Left cardiac atrium (tissue), 4 donors: ENCODE results near the gene POFUT1. TPM values are rescaled to one million over a fixed set of nuclear protein-coding genes. Genes with fewer than 3 reads are reported as not detected.
"Not testable (repeated sequence)": the region's sequence is repeated elsewhere in the genome, so short reads cannot be mapped to it uniquely, and the experiment has no call there.

Experiments
- ATAC-seq, 2 donors: fragments of 200-7000 bp; cut with Tn5 transposase; one replicate each; pipeline ENCODE4 v1.9.1; 2020; ENCODE audit warnings: mild to moderate bottlenecking in 2 of 2, moderate library complexity in 2 of 2
- DNase-seq: peaks from one replicate; pipeline ENCODE4 v3.0.0-alpha.2; 2020
- intact Hi-C, 2 donors: fragments of 100-400 bp; cut with DNase I; formaldehyde crosslinking; loops; one replicate each; pipeline versions ENCODE4 v1.14.1 to v1.15.1; 2022 to 2023
- total RNA-seq, 2 donors: library from RNA; stranded (reverse); fragmentation: NEBNext Ultra II Directional; extraction: Animal tissue kit (Norgen Biotek cat#: 25700); gene quantifications; one replicate each; pipeline ENCODE4 v1.2.1, GENCODE V29; 2021
- donor health status: DM: no; HTN: yes; CAD: no.
- donor health status: DM: no; HTN: yes; CAD: no; lungs with severe emphysema.
- donor health status: DM: yes; HTN: yes; CAD: no.
- donor health status: Dilated cardiomyopathy.

The POFUT1 gene
- total RNA-seq, 2 donors from 2014 or later: 25.5 to 28.6 TPM

- DNase-seq (no peak), ATAC-seq (no peak)
- intact Hi-C loops: no loop called here
These were observed 40.4 kb downstream of the POFUT1 start for GRCh38 chr20:32248043-32248442.

DNA sequence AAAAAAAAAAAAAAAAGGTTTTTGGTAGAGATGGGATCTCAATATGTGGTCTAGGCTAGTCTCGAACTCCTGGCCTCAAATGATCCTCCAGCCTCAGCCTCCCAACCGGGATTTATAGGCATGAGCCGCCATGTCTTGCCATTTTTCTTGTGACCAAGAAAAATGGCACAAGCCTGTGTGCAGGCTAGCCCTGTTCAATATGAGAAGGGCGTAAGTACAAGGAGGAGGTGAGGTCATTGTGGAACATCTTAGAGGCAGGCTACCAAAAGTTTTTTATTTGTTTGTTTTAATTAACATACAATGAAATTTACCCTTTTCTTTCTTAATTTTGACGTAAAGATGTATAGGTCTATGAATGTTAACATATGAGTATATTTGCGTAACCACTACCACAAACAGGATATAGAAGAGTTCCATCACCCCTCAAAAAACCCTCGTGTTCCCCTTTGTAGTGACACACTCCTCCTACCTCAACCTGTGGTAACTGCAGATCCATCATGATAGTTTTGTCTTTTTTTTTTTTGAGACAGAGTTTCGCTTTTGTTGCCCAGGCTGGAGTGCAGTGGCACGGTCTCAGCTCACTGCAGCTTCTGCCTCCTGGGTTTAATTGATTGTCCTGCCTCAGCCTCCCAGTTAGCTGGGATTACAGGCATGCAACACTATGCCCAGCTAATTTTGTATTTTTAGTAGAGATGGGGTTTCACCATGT is 41.5 kb downstream of the POFUT1 start:
- ATAC-seq (no peak), DNase-seq (no peak)
- intact Hi-C loops: no loop called here

- DNase-seq (no peak), ATAC-seq (no peak)
- intact Hi-C loops: no loop called here
These were observed 43.8 kb downstream of the POFUT1 start for GRCh38 chr20:32251470-32251869.

DNA sequence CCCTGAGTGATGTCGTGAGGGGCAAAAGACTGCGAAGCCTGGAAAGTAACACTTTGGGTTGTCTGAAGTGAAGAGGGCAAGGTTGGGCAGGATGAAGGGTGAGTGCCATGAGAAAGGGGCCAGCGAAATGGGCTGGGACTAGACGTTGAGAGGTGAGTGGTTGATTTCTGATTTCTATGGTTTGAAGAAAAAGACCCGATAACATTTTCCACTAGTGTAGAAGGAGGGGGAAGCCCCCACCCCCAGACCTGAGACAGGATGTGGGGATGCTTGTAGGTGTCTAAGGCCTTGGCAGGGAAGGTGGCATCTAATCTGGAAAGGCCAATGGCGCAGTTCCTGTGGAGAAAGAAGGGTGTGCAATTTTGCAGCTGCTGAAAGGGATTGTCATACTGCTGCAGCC is 44.5 kb downstream of the POFUT1 start:
- intact Hi-C loops: no loop called here
- no peak for DNase-seq
- no peak for ATAC-seq

GRCh38 chr20:32260973-32261372 is 53.3 kb downstream of the POFUT1 start:
- DNase-seq, ATAC-seq, intact Hi-C loops: not testable (repeated sequence)

- intact Hi-C loops: no loop called here
- no peak for ATAC-seq
These were observed 54.0 kb downstream of the POFUT1 start for GRCh38 chr20:32261644-32262043.

DNA sequence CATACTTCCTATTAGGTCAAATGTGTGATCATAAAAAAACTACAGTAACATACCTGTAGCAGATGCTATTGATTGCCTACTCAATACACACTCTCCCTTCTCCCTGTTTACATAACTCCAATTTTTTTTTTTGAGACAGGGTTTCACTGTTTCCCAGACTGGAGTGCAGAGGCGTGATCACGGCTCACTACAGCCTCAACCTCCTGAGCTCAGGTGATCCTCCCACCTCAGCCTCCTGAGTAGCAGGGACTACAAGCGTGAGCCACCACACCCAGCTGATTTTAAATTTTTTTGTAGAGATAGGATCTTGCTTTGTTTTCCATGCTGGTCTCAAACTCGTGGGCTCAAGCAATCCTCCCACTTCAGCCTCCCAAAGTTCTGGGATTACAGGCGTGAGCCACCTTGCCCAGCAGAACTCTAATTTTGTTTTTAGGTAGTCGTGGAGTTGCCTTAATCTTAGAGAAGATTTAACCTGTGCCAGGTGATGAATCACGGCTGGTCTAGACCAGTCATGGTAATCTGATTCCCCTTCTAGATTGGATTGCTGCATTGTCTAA is 55.8 kb downstream of the POFUT1 start:
- DNase-seq: no peak

More at GRCh38 chr20:32261644-32262043, 54.0 kb downstream of the POFUT1 start:
- no peak for DNase-seq

GRCh38 chr20:32271620-32272019 is 63.9 kb downstream of the POFUT1 start:
- intact Hi-C loops: no loop called here
- no peak for ATAC-seq
- DNase-seq: no peak

More for the DNA sequence above, 55.8 kb downstream of the POFUT1 start:
- intact Hi-C loops: no loop called here
- no peak for ATAC-seq

DNA sequence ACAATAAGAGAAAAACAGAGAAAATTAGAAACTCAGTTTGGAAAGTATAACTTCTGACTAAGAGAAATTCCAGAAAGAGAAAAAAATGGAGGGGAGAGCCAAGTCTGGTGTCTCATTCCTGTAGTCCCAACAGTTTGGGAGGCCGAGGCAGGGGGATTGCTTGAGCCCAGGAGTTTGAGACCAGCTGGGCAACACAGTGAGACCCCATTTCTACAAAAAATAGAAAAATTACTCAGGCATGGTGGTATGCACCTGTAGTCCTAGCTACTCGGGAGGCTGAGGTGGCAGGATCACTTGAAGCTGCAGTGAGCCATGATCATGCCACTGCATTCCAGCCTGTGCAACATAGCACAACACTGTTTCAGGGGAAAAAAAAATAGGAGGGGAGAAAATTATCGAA is 66.7 kb downstream of the POFUT1 start:
- ATAC-seq (no peak), DNase-seq (no peak)
- intact Hi-C loops: no loop called here

DNA sequence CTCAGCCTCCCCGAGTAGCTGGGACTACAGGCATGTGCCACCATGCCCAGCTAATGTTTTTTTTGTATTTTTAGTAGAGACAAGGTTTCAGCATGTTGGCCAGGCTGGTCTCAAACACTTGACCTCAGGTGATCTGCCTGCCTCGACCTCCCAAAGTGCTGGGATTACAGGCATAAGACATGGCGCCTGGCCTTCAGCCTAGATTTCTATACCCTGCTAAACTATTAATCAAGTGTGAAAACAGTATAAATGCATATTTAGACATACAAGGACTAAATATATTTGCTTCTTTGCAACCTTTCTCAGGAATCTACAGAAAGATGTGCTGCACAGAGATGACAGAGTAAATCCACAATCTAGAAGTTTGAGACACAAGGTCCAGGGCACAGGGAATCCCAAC is 67.5 kb downstream of the POFUT1 start:
- DNase-seq, ATAC-seq, intact Hi-C loops: not testable (repeated sequence)

- peak; percentile 91 for DNase-seq
- peak; percentile 95 to 98 for ATAC-seq
- intact Hi-C loops: no loop called here
These were observed 69.9 kb downstream of the POFUT1 start, which contains the start of gene KIF3B for GRCh38 chr20:32277361-32278198. Gene KIF3B, plus strand, starts transcription at chr20:32277651. Its CDS starts 32,127 bp downstream, at chr20:32309778.

- no peak for DNase-seq
- intact Hi-C loops: no loop called here
- ATAC-seq: peak in 1 of 2 donors; percentile 16
These were observed 70.5 kb downstream of the POFUT1 start for GRCh38 chr20:32278199-32278643.

DNA sequence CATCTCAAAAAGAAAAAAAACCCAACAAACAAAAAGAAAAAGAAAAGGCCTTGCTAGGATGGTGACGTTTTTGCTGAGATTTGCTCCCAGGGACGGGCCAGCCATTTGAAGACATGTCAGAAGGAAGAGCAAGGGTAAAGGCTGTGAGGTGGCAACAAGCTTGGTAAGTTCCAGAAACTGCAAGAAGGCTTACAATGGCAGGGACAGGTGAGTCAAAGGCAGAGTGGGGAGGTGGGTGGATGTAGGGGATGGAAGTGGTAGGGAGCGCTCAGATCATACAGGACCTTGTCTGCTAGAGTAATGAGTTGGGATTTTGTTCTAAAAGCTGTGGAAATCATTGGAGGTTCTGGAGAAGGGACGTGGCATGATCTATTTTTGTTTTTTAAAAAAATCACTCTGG is 74.0 kb downstream of the POFUT1 start:
- intact Hi-C loops: loop anchor here in 1 of 2 donors (10.0 kb wide), 1 partner anchor 53 kb away; no protein-coding TSS in a partner anchor
- no peak for ATAC-seq
- DNase-seq: no peak

DNA sequence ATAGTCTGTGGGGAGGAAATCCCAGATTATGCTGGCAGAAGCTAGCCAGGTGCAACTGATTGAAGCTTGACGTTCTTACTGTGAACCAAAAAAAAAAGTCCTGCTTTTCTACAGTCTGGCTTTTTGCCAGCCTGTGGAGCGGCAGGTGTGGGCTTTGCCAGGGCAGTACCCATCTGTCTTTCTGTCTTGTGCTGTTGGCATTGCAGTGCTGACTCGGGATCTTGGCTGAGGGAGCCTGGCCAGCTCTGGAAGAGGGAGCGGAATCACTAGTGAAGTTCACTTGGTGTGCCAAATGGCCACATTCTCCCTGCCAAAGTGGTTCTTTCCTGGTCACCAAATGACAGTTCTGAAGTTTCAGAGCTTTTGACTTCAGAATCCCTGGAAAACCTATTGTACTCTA is 74.8 kb downstream of the POFUT1 start:
- peak; percentile 32 for DNase-seq
- peak; percentile 62 to 75 for ATAC-seq
- intact Hi-C loops: loop anchor here in 1 of 2 donors (10.0 kb wide), 1 partner anchor 52 kb away; no protein-coding TSS in a partner anchor

DNA sequence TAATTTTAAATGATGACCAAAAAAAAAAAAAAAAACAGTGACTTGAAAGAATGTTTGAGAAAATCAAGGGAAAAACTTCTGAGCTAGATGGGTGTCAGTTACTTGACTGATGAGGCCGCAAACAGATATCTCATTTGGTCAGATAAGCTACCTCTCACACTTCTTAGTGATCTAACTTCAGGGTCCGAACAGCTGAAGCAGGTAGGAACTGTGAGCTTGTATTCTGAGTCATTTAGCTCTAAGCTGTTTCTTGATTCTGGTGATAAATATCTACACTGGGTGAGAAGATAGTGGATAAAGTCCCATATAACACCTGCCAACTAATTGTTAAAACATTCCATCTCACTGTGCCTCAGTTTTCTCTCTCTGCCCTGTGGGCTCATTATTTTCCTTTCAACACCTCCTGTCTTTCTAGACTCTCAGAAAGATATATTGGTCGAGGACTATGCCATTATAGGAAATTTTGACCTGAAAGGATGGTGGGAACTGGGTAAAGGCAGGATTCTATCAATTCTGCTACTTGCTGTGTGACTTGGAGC is 77.5 kb downstream of the POFUT1 start:
- intact Hi-C loops: loop anchor here in 1 of 2 donors (10.0 kb wide), 1 partner anchor 50 kb away; no protein-coding TSS in a partner anchor
- ATAC-seq (no peak), DNase-seq (no peak)

GRCh38 chr20:32285621-32286371 is 78.1 kb downstream of the POFUT1 start:
- peak; percentile 24 to 53 for ATAC-seq
- DNase-seq: no peak
- intact Hi-C loops: loop anchor here in 1 of 2 donors (10.0 kb wide), 1 partner anchor 49 kb away; no protein-coding TSS in a partner anchor

DNA sequence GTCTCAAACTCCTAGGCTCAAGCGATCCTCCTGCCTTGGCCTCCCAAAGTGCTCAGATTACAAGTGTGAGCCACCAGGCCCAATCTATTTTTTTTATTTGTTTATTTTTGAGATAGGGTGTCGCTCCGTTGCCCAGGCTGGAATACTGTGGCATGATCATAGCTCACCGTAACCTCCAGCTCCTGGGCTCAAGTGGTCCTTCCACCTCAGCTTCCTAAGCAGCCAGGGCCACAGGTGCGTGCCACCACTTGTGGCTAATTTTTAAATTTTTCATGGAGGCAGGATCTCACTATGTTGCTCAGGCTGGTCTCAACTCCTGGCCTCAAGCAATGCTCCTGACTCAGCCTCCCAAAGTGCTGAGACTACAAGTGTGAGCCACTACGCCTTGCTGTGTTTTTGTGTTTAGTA is 79.6 kb downstream of the POFUT1 start:
- intact Hi-C loops: loop anchor here in 1 of 2 donors (10.0 kb wide), 1 partner anchor 48 kb away; no protein-coding TSS in a partner anchor
- DNase-seq (no peak), ATAC-seq (no peak)
